ENCODE results near the gene PWP1.
"Not testable (repeated sequence)": the region's sequence is repeated elsewhere in the genome, so short reads cannot be mapped to it uniquely, and the experiment has no call there.

The PWP1 gene

GRCh38 chr12:107668320-107669098, 17.1 kb upstream of the PWP1 start:
- no peak for DNase-seq

GRCh38 chr12:107669946-107670345, 15.7 kb upstream of the PWP1 start:
- no peak for DNase-seq

GRCh38 chr12:107670999-107671643, 14.5 kb upstream of the PWP1 start:
- DNase-seq: peak in 1 of 2 experiments; percentile 11

- DNase-seq: no peak
Observed at GRCh38 chr12:107677671-107678070, 7.9 kb upstream of the PWP1 start.

GRCh38 chr12:107679336-107679735, 6.3 kb upstream of the PWP1 start:
- DNase-seq: no peak

- no peak for DNase-seq
Observed at GRCh38 chr12:107681455-107681835, 4.2 kb upstream of the PWP1 start.

GRCh38 chr12:107681836-107682820, 3.5 kb upstream of the PWP1 start:
- DNase-seq: no peak

- no peak for DNase-seq
Observed at GRCh38 chr12:107684029-107684795, 1.4 kb upstream of the PWP1 start.

GRCh38 chr12:107684990-107685359, 624 bp upstream of the PWP1 start:
- DNase-seq: peak; percentile 10 to 22

GRCh38 chr12:107695772-107696171, 10.2 kb downstream of the PWP1 start:
- DNase-seq: not testable (repeated sequence)

GRCh38 chr12:107702106-107702505, 16.5 kb downstream of the PWP1 start:
- no peak for DNase-seq

- no peak for DNase-seq
Observed at GRCh38 chr12:107704041-107704440, 18.4 kb downstream of the PWP1 start.

- DNase-seq: not testable (repeated sequence)
Observed at GRCh38 chr12:107705522-107705921, 19.9 kb downstream of the PWP1 start.

- DNase-seq: no peak
Observed at GRCh38 chr12:107715780-107716179, 30.2 kb downstream of the PWP1 start.

GRCh38 chr12:107718606-107719005, 33.0 kb downstream of the PWP1 start:
- no peak for DNase-seq

GRCh38 chr12:107727327-107727726, 41.7 kb downstream of the PWP1 start:
- not testable (repeated sequence) for DNase-seq

GRCh38 chr12:107727742-107728141, 42.1 kb downstream of the PWP1 start:
- DNase-seq: not testable (repeated sequence)

- DNase-seq: no peak
Observed at GRCh38 chr12:107730618-107731341, 45.2 kb downstream of the PWP1 start.

- no peak for DNase-seq
Observed at GRCh38 chr12:107731366-107731765, 45.8 kb downstream of the PWP1 start.

GRCh38 chr12:107732365-107732764, 46.8 kb downstream of the PWP1 start:
- DNase-seq: no peak

GRCh38 chr12:107734139-107734538, 48.5 kb downstream of the PWP1 start:
- DNase-seq: no peak

GRCh38 chr12:107735763-107736162, 50.2 kb downstream of the PWP1 start:
- no peak for DNase-seq

Data from stimulated activated CD4-positive, alpha-beta T cell treated with anti-CD3 and anti-CD28 coated beads, Interleukin-4, amount 100 ng/mL, for 4 hours (primary cell).